Glomerular endothelial cell (primary cell): Measurements from ENCODE around the gene TRRAP. TPM values are rescaled to one million over a fixed set of nuclear protein-coding genes. Genes with fewer than 3 reads are reported as not detected.

ENCODE experiments used
- DNase-seq: peaks from one replicate; pipeline ENCODE4 v3.0.0-alpha.2; 2011; ENCODE audit warnings: low read depth, low spot score; ENCODE audit errors: extremely low read depth
- total RNA-seq: library from RNA; depleted of rRNA; stranded (reverse); fragments of >200 nt; gene quantifications from 2 replicates; pipeline ENCODE4 v1.2.3, GENCODE V29; 2015

Gene TRRAP
- total RNA-seq, 1 donor from 2014 or later: 43.4 TPM

DNA sequence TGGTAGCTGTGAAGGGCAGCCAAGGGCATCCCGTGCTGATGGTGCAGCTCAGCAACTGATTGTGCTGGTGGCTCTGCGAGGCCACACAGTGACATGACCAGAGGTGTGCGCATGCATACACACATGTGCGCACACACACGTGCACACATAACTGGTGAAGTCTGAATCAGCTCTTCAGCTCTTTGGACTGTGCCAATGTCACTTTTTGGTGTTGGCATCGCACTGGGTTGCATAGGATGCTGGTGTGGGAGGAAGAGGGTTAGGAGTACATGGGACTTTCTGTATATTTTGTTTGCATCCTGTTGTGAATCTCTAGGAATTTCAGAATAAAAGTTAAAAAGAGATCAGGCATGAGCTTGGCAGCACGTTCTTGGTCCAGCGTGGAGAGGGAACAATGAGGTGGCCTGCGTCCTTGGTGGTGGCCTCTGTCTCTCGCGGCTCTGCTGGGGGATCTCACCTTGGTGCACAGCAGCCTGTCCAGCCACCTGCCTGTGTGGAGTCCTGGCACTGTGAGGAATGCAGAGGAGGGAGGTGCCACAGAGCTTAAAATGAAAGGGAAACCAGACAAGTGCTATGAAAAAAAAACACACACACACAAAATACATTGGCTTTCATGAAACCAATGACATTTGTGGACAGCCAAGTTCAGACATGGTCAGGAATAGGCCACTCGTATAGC, 124.0 kb downstream of the TRRAP start:
- no peak for DNase-seq

DNA sequence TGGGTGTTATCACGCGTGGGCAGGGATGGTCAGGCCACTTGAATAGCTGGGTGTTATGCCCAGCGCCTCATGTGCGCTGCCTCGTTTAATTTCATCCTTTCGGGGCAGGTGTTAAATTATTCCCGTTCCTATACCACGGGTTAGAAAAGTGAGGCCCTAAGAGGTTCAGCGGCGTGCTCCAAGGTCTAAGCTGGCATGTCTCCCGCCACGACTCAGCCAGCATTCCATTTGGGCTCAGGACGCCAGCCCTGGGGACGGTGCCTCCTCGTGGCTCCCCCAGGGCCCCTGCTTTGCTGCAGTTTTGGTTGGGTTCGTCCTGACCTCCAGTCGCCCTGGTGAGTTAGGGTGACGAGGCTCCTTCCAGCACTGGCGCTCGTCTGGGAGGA, 124.5 kb downstream of the TRRAP start:
- no peak for DNase-seq

DNA sequence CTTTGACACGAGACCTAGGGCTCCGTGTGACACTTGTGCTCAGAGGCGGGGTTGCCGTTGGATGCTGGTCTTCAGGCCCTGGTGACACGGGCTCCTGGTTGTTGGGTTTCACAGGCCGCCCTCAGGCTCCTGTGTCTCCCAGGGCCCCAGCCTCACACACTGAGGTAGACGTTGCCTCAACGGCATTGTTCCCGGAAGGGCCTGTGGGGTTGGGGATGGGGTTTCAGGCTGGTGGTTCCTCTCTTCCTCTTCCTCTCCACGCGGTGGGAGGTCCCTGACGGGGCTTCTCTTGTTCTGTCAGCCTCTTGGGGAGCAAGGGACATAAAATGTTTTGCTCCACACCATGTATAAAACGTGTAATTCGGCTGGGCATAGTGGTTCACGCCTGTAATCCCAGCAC, 125.1 kb downstream of the TRRAP start:
- DNase-seq: no peak

DNA sequence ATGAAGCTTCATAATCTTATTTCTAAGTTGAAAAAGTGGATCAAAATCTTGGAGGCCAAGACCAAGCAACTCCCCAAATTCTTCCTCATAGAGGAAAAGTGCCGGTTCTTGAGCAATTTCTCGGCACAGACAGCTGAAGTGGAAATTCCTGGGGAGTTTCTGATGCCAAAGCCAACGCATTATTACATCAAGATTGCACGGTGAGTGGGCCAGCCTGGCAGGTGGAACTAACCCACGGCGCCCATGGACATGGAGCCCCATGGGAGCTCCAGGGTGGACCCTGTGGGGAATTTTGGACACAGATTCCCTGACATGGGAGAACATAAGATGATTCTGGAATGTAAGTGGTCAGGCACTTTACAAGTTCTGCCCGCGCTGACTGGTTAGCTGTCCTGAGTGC, 125.9 kb downstream of the TRRAP start:
- no peak for DNase-seq

DNA sequence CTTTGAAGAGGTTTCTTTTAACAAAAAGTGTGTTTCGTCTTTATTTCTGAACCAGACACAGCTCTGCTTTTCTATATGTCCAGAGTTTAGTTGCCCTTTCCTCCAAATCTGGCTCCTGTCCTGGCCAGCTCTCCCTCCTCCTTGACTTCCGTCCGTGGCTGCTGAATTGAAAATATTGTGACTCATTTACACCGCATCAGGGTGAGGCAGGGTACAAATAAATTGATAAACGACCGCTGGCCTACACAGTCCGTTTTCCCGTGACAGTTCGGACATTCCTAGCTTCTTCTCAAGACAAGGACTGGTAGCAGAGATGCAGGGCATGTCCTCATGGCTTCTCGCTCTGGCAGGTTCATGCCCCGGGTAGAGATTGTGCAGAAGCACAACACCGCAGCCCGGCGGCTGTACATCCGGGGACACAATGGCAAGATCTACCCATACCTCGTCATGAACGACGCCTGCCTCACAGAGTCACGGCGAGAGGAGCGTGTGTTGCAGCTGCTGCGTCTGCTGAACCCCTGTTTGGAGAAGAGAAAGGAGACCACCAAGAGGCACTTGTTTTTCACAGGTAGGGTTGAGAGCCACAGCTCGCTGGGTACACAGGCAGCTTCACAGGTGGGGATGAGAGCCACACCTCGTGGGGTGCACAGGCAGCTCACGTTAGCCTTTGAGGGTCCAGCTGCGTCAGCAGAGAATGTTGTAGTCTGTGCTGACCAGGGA, 126.6 kb downstream of the TRRAP start:
- no peak for DNase-seq

DNA sequence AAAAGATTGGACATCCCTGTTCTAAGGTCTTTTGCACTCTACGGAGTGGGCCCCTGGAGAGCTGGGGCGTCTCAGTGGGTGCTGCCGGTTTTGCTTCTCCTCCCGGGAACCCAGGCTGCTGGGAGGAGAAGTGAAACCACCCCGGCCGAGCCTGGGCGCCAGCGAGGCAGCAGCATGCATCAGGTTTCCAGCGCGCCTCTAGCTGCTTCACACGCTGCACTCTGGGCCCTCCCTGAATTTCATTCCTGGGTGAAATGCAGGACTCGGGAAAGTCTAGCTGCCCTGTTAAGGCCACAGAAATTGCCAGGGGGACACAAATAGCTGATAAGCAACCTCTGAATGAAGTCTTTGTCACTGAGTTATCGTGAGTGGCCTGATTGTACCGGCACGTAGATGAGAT, 127.4 kb downstream of the TRRAP start:
- no peak for DNase-seq

DNA sequence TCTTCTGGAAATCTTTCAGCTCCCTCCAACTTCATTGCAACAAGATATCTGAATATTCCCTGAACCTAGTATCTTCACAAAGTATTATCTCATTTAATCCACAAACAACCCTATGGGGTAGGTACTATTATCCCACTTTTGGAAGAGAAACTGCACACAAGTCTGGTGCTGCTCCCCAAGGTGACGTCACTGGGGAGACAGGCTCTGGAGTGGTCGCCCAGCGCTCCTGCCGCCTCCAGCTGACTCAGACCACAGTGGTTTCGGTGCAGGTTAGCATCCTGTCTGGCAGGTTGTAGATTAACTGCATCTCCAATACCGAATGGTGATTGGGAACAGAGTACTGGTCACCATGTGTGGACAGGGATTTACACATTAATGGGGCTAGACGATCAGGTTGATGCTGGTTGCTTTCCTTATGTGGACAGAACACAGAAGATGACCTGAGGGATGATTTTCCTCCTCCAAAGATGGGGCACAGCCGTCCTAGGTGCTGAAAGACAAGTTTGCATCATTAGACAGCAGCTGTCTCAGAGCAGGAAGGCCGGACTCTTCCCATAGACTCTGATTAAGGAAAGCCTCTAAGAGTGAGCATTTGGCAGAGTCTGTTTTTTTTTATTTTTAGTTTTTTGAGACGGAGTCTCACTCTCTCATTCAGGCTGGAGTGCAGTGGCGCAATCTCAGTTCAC, 128.6 kb downstream of the TRRAP start:
- no peak for DNase-seq

DNA sequence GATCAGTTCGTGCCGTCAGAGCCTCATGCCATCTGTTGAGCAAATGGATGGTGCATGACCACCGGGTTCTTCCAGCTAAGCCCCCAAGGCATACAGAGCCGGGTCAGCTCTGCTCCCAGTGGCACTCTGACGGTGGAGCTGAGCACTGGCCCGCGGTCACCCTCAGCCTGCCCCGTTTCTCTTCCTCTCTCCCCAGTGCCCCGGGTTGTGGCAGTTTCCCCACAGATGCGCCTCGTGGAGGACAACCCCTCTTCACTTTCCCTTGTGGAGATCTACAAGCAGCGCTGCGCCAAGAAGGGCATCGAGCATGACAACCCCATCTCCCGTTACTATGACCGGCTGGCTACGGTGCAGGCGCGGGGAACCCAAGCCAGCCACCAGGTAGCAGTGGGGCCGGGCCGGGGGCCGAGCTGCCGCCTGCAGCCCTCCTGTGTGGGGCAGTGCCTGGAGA, 129.9 kb downstream of the TRRAP start:
- DNase-seq: no peak

DNA sequence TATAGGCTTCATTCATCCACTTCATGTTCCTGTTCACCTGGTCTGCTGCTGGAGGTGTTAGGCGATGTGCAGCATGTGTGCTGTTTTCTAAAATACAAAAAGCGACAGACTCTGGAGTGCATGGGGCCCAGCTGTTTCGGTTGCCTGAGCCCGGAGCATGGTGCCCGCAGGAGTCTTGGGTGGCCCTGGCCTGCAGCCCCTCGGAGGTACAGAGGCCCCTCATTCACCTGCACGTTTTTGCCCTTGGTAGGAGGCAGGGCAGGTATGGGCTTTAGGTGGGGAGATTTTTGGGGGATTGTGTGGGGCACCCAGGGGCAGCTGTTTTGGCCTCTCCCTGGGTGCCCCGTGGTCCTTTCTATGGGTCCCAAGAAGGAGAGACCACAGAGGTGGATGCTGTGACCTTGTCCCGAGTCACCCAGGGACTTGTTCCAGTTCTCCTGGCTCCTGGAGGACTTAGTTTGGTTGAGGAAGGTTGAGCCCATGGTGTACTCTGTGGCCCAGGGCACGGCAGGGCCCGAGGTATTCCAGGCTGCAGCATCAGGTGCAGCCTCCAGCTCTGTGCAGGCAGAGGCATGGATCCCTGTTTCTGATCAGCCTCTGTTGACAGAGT, 130.7 kb downstream of the TRRAP start:
- DNase-seq: no peak

DNA sequence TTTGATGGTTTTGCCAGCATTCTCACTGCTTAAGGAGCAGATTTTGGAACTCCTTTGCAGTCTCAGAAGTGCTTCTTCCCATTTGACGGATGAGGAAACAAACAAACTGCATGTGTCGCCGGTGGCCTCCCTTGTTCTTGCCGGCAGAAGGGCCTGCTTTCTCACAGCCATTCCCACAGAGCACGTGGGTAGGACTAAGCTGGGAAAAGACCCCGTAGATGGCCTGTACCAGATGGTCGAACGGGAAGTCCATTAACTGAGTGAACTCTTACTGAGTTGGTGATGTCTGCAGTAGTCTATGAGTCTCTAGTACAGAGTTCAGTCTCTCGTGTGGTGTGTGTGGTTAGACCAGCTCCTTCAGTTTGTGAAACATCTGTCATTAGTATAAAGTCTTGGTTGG, 131.9 kb downstream of the TRRAP start:
- DNase-seq: no peak

DNA sequence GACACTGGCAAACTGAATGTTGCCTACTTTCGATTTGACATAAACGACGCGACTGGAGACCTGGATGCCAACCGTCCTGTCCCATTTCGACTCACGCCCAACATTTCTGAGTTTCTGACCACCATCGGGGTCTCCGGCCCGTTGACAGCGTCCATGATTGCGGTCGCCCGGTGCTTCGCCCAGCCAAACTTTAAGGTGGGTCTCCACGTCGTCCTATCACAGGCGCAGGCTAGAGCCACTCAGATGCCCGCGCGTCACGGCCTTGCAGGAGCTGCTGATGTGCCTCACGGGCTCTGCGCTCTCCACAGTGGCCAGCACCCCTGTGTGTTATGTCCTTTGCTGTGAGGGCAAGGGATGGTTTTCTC, 133.0 kb downstream of the TRRAP start:
- DNase-seq: no peak

DNA sequence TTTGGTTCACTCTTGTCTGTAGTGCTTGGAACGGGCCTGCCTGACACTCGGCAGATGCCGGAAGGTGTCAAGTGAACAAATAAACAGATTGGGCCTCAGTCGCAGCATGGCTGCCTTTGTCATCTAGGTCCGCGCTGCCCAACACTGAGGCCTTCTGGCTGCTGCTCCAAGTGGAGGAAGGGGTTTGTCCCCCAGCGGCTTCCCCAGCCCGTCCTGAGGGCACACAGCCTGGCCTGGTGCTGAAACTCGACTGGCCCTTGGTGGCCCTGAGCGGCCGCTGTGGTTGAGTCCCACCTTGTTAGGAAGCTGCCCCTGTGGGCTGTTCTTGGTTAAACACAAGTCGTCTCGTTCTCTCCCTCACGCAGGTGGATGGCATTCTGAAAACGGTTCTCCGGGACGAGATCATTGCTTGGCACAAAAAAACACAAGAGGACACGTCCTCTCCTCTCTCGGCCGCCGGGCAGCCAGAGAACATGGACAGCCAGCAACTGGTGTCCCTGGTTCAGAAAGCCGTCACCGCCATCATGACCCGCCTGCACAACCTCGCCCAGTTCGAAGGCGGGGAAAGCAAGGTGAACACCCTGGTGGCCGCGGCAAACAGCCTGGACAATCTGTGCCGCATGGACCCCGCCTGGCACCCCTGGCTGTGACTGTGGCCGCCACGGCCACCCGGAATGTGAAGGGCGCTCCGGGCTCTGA, 133.5 kb downstream of the TRRAP start:
- DNase-seq: no peak

DNA sequence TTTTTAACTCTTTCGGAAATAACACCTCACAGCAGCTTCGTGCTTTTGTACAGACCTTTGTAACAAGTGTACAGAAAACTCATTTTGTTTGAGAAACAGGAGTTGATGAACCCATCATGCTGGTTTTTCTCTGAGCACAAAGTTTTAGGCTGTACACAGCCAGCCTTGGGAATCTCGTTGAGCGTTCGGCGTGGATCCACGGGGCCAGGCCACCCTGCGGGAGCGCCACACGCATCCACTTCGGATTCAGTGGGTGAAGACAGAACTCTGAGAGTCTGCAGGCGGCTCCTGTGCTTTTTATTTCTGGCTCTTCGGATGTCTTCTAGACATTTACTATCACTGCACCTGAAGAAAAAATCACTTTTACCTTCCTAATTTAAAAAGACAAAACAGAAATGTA, 134.4 kb downstream of the TRRAP start:
- no peak for DNase-seq

DNA sequence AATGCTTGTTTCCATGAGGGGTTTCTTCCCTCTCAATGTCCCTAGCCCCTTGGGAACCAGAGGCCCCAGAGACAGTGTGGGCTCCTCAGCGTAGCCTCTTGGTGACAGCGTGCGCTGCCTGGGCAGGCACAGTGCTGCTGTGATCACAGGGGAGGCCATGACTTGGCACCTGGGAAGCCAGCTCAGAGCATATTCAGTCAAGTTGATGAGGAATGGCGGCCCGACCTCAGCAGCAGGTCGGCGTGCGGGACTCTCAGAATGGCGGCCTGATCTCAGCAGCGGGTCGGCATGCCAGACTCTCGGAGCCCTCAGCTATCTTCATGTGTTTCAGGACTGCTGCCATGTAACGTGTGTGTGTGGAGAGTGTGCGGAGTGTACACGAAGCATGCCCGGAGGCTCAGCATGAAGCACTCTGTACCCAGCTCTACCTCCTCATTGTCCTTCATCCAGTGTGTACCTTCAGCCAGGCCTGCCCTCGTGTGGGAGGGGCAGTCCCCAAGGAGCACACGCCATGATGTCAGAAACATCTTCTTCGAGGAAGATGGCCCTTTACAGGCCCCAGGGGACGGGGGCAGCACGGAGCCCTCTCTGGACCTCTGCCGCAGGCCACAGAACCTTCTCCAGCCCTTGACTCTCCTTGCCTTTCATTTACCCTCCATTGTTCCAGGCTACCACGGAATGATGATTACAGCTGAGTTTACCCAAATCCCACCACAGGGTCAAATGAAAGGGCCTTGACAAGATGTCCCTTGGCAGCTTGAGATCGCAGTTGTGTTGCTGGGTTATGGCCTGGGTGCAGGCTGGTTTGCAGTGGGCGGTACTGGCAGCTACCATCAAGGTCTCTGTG, 135.2 kb downstream of the TRRAP start:
- no peak for DNase-seq

DNA sequence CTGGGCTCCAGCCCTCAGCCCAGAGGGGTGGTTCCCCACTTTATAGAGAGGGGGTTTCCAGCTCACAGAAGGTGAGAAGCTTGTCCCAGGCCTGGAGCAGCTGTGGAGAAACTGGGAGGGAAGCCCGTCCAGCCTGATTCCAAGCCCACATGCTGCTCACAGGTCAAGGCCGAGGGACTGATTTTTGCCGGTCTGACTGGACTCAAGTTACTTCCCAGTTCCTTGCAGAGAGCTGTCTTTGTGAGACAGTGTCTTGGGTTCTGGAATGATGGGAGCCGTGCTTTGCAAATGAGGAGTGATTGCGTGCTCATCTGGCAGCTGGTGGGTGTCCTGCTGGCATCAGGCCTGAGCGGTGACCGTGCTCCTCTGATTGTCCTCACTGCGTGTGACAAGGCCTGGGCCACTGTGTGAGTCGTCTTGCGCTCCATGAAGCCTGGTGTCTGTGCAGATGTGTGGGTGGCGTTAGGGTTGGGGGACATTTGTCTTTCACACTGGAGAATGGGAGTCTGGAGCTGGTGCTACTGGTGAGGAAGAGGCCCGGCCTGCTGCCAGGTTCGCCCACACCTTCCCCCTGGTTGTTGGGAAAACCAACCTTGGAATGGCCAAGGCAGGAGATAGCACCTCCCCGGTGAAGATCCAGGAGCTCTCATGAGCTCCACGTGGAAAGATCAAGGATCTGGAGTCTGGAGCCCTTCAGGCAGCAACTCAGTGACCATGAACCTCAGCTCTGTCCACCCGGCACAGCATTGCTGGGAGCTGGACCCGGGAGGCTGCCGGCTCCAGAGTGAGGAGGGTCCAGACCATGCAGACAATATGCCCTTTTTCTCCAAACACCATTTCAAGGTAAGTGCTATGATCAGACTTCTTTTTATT, 136.0 kb downstream of the TRRAP start:
- DNase-seq: no peak

DNA sequence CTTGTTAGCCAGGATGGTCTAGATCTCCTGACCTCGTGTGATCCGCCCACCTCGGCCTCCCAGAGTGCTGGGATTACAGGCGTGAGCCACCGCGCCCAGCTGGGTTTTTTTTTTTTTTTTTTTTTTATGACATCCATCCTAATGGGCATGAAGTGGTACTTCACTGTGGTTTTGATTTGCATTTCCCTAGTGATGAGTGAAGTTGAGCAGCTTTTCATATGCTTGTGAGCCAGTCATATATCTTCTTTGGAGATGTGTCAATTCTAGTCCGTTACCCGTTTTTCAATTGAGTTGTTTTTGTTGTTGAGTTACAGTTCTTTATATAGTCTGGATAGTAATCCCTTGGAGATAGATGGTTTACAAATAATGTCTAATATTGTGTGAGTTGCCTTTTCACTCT, 137.9 kb downstream of the TRRAP start:
- no peak for DNase-seq

DNA sequence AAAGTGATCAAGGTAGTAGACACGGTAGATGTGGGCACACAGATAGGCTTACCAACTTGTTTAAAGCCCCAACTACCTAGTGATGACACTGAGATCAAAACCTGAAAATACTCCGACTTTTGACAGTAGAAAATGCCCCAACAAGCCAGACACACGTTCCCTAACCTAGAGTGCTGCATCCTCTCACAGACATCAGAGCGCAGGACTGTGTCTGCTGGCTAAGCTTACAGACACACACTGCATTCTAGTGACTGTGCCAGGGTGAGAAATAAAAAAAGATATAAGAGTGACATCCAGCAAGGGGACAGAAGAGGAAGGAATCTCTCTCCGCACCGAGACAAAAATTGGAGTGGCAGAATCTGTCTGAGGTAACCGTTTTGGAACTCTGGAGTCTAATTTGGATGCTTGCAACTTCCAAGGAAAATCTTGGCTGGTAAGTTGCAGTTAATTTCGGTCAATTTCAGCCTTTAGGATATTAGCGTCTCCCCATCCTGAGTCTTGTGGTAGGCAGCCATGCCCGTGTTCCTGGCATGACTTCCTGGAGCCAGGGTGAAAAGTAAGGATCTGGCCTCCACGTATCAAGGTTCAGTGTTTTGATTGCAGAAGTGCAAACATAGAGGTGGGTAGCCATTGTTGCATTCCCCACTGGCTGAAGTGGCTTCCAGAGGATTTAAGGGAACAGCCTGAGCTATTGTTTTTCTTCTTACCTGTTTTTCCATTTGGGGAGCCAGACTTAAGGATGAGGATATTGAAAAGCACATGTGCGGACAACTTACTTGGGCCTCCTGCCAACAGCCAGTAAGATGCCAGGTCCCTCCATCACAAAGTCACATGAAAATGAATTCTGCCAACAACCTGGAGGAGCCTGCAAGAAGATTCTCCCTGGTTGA, 141.4 kb downstream of the TRRAP start:
- DNase-seq: no peak

DNA sequence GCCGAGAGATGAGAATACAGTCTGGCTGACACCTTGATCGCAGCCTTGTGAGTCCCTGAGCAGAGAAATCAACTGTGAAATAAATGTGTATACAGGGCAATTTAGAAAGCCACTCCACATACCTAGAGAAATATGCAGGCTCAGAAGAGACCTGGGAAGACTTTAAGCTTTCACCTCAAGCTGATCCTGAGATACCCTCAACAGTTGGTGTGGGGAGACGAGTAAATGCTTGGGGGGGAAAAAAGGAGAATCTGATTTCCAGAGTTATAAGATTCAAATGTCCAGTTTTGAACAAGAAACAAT, 142.0 kb downstream of the TRRAP start:
- no peak for DNase-seq
